ENCODE measurements around the gene WNT3.
"Not testable (repeated sequence)": the region's sequence is repeated elsewhere in the genome, so short reads cannot be mapped to it uniquely, and the experiment has no call there.

WNT3 gene

GRCh38 chr17:46782250-46782953, 36.1 kb downstream of the WNT3 start:
- DNase-seq, result no peak

GRCh38 chr17:46780003-46780373, 38.5 kb downstream of the WNT3 start:
- DNase-seq, result no peak

GRCh38 chr17:46777943-46778915, 40.3 kb downstream of the WNT3 start:
- DNase-seq, result no peak

- no peak for DNase-seq
Measured at GRCh38 chr17:46776298-46777005, 42.0 kb downstream of the WNT3 start.

- DNase-seq, result no peak
Measured at GRCh38 chr17:46774108-46774737, 44.3 kb downstream of the WNT3 start.

GRCh38 chr17:46773676-46774075, 44.8 kb downstream of the WNT3 start:
- DNase-seq, result no peak

- DNase-seq, result no peak
Measured at GRCh38 chr17:46773221-46773605, 45.3 kb downstream of the WNT3 start.

GRCh38 chr17:46772475-46773220, 45.8 kb downstream of the WNT3 start:
- DNase-seq, result no peak

GRCh38 chr17:46771561-46772474, 46.7 kb downstream of the WNT3 start:
- no peak for DNase-seq

GRCh38 chr17:46770818-46771560, 47.5 kb downstream of the WNT3 start:
- DNase-seq, result no peak

GRCh38 chr17:46770439-46770817, 48.1 kb downstream of the WNT3 start:
- no peak for DNase-seq

- no peak for DNase-seq
Measured at GRCh38 chr17:46769531-46770438, 48.7 kb downstream of the WNT3 start.

GRCh38 chr17:46768896-46769295, 49.6 kb downstream of the WNT3 start:
- DNase-seq, result not testable (repeated sequence)

GRCh38 chr17:46768540-46768870, 50.0 kb downstream of the WNT3 start:
- DNase-seq, result no peak

- no peak for DNase-seq
Measured at GRCh38 chr17:46766493-46767491, 51.7 kb downstream of the WNT3 start.

- no peak for DNase-seq
Measured at GRCh38 chr17:46765453-46765852, 53.0 kb downstream of the WNT3 start.

GRCh38 chr17:46764709-46765401, 53.6 kb downstream of the WNT3 start:
- no peak for DNase-seq

All from central memory CD4-positive, alpha-beta T cell (primary cell).